ENCODE results near the gene SNAPIN. TPM values are rescaled to one million over a fixed set of nuclear protein-coding genes. Genes with fewer than 3 reads are reported as not detected.

SNAPIN gene
- polyA plus RNA-seq, 1 donor (not counting 4 experiments of a cell fraction or from before 2014, with no cell fraction given), result 49.4 TPM

DNA sequence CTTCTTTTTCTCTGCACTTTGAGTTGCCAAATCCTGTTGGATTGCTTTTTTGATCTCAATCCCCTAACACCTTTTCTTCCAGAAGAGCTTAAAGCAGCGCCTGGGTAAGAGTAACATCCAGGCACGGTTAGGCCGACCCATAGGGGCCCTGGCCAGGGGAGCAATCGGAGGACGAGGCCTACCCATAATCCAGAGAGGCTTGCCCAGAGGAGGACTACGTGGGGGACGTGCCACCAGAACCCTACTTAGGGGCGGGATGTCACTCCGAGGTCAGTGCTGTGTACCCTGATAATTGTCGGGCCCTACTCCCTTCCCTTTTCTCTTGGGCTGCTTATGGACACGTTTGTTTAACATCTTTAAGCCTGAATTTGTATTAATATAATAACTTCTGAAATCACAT is 16.3 kb upstream of the SNAPIN start:
- TF ChIP-seq, protein P1, sequence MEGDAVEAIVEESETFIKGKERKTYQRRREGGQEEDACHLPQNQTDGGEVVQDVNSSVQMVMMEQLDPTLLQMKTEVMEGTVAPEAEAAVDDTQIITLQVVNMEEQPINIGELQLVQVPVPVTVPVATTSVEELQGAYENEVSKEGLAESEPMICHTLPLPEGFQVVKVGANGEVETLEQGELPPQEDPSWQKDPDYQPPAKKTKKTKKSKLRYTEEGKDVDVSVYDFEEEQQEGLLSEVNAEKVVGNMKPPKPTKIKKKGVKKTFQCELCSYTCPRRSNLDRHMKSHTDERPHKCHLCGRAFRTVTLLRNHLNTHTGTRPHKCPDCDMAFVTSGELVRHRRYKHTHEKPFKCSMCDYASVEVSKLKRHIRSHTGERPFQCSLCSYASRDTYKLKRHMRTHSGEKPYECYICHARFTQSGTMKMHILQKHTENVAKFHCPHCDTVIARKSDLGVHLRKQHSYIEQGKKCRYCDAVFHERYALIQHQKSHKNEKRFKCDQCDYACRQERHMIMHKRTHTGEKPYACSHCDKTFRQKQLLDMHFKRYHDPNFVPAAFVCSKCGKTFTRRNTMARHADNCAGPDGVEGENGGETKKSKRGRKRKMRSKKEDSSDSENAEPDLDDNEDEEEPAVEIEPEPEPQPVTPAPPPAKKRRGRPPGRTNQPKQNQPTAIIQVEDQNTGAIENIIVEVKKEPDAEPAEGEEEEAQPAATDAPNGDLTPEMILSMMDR (optimal IDR thresholded peaks at IDR 0.05 in 1 of 3, IDR thresholded peaks at IDR 0.05 in 1 of 3, conservative IDR thresholded peaks at IDR 0.05 in 1 of 3; ENCODE audit: extremely low read depth in 1 of 3, insufficient read depth in 2 of 3, low read length in 3 of 3), result no peak
- TF ChIP-seq EZH2 (IDR thresholded peaks at IDR 0.05; ENCODE audit: low read length), result no peak
- H3K9ac ChIP-seq (ENCODE audit: control insufficient read depth, extremely low read depth, insufficient read depth, low read length), result no peak overlapping the region
- no peak overlapping the region for H3K4me3 ChIP-seq (ENCODE audit: control insufficient read depth in 2 of 3, extremely low read depth in 1 of 3, insufficient read depth in 2 of 3, low read depth in 1 of 3, low read length in 3 of 3)
- no peaks in the 10 kb centered on the region for H3K27me3 ChIP-seq (ENCODE audit: control insufficient read depth, extremely low read depth, insufficient read depth, low read length)
- dilution Hi-C loops (cut with MboI; ENCODE audit: extremely low pct_ligation_motif_present, low sequenced_read_pairs), result no loop called here
- peaks cover 6% of the 10 kb centered on the region for H4K20me1 ChIP-seq (ENCODE audit: control insufficient read depth, extremely low read depth, insufficient read depth, low read length)
- H3K79me2 ChIP-seq (ENCODE audit: control insufficient read depth, insufficient read depth, low read length), result peaks cover 30% of the 10 kb centered on the region
- DNase-seq (ENCODE audit: low read depth, low spot score), result no peak
- no peaks in the 10 kb centered on the region for H3K4me1 ChIP-seq (ENCODE audit: control insufficient read depth, extremely low read depth, insufficient read depth, low read length)
- peaks cover 36 to 68% of the 10 kb centered on the region in 2 experiments for H3K36me3 ChIP-seq (ENCODE audit: control insufficient read depth in 2 of 2, extremely low read depth in 1 of 2, insufficient read depth in 2 of 2, low read length in 2 of 2)
- no peak overlapping the region for H2AFZ ChIP-seq (ENCODE audit: control insufficient read depth, low read length)
- no peak overlapping the region for H3K27ac ChIP-seq (ENCODE audit: control insufficient read depth, insufficient read depth, low read length)
- H3K9me1 ChIP-seq (ENCODE audit: control insufficient read depth, extremely low read depth, insufficient read depth, low read length), result no peaks in the 10 kb centered on the region
- H3K9me3 ChIP-seq (ENCODE audit: control insufficient read depth, low read depth, low read length), result no peaks in the 10 kb centered on the region
- H3K4me2 ChIP-seq (ENCODE audit: control insufficient read depth, extremely low read depth, insufficient read depth, low read depth, low read length), result no peak overlapping the region
- FAIRE-seq, result no peak

DNA sequence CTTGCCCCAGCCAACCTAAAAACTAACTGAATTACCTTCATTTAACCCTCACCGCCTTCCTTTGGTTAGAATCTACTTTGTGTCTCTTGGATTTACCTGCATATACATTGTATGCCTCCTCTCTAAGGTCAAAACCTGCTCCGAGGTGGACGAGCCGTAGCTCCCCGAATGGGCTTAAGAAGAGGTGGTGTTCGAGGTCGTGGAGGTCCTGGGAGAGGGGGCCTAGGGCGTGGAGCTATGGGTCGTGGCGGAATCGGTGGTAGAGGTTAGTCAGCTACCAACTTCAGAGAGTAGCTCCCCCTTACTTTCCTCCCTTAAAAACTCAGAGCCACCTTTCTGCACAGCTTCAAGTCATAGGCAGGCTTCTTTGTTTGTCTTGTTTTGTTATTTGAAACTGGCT is 15.4 kb upstream of the SNAPIN start:
- FAIRE-seq (no peak), DNase-seq (ENCODE audit: low read depth, low spot score) (no peak)
- Histone ChIP-seq H3K27ac (ENCODE audit: control insufficient read depth, insufficient read depth, low read length) (no peak overlapping the region), H3K4me1 (ENCODE audit: control insufficient read depth, extremely low read depth, insufficient read depth, low read length) (no peaks in the 10 kb centered on the region), H3K9ac (ENCODE audit: control insufficient read depth, extremely low read depth, insufficient read depth, low read length) (no peak overlapping the region), H4K20me1 (ENCODE audit: control insufficient read depth, extremely low read depth, insufficient read depth, low read length) (peaks cover 6% of the 10 kb centered on the region), H3K36me3 (ENCODE audit: control insufficient read depth in 2 of 2, extremely low read depth in 1 of 2, insufficient read depth in 2 of 2, low read length in 2 of 2) (peaks cover 34 to 64% of the 10 kb centered on the region in 2 experiments), H3K9me3 (ENCODE audit: control insufficient read depth, low read depth, low read length) (no peaks in the 10 kb centered on the region), H3K79me2 (ENCODE audit: control insufficient read depth, insufficient read depth, low read length) (peaks cover 25% of the 10 kb centered on the region), H3K9me1 (ENCODE audit: control insufficient read depth, extremely low read depth, insufficient read depth, low read length) (no peaks in the 10 kb centered on the region), H3K4me2 (ENCODE audit: control insufficient read depth, extremely low read depth, insufficient read depth, low read depth, low read length) (no peak overlapping the region), H3K4me3 (ENCODE audit: control insufficient read depth in 2 of 3, extremely low read depth in 1 of 3, insufficient read depth in 2 of 3, low read depth in 1 of 3, low read length in 3 of 3) (no peak overlapping the region), H3K27me3 (ENCODE audit: control insufficient read depth, extremely low read depth, insufficient read depth, low read length) (no peaks in the 10 kb centered on the region), H2AFZ (ENCODE audit: control insufficient read depth, low read length) (no peak overlapping the region)
- TF ChIP-seq EZH2 (IDR thresholded peaks at IDR 0.05; ENCODE audit: low read length), result no peak
- TF ChIP-seq, protein P1 (optimal IDR thresholded peaks at IDR 0.05 in 1 of 3, IDR thresholded peaks at IDR 0.05 in 1 of 3, conservative IDR thresholded peaks at IDR 0.05 in 1 of 3; ENCODE audit: extremely low read depth in 1 of 3, insufficient read depth in 2 of 3, low read length in 3 of 3), result no peak
- dilution Hi-C loops (cut with MboI; ENCODE audit: extremely low pct_ligation_motif_present, low sequenced_read_pairs), result no loop called here

Data from keratinocyte (primary cell).